Panc1 (cell line): ENCODE data around the gene PDZK1.

Experiments used
- POLR2AphosphoS5 ChIP-seq: IDR thresholded peaks from 2 replicates; pipeline ENCODE4 v1.6.1; 2012; ENCODE audit warnings: mild to moderate bottlenecking, low read depth, low read length, moderate library complexity
- REST ChIP-seq, 2 experiments: IDR thresholded peaks; 2 replicates each; pipeline ENCODE4 v1.6.1; 2011 to 2012; ENCODE audit warnings: low read depth in 2 of 2, control low read depth in 1 of 2, low read length in 1 of 2, mild to moderate bottlenecking in 1 of 2, moderate library complexity in 1 of 2; ENCODE audit not compliant: insufficient read depth in 1 of 2
- TCF7L2 ChIP-seq: IDR thresholded peaks from 2 replicates; pipeline ENCODE4 v1.6.1; 2011; ENCODE audit warnings: mild to moderate bottlenecking, low read depth, low read length, inconsistent platforms
- TF ChIP-seq, protein P1 (sequence below): fragments of 450-650 bp; IDR thresholded peaks from 2 replicates; pipeline ENCODE4 v1.5.1; 2017; ENCODE audit warnings: mild to moderate bottlenecking

- TF ChIP-seq POLR2AphosphoS5 (no peak), REST (IDR thresholded peaks at IDR 0.05; ENCODE audit: insufficient read depth in 1 of 2, low read depth in 2 of 2, low read length in 1 of 2) (no peak), TCF7L2 (no peak)
- TF ChIP-seq, protein P1, sequence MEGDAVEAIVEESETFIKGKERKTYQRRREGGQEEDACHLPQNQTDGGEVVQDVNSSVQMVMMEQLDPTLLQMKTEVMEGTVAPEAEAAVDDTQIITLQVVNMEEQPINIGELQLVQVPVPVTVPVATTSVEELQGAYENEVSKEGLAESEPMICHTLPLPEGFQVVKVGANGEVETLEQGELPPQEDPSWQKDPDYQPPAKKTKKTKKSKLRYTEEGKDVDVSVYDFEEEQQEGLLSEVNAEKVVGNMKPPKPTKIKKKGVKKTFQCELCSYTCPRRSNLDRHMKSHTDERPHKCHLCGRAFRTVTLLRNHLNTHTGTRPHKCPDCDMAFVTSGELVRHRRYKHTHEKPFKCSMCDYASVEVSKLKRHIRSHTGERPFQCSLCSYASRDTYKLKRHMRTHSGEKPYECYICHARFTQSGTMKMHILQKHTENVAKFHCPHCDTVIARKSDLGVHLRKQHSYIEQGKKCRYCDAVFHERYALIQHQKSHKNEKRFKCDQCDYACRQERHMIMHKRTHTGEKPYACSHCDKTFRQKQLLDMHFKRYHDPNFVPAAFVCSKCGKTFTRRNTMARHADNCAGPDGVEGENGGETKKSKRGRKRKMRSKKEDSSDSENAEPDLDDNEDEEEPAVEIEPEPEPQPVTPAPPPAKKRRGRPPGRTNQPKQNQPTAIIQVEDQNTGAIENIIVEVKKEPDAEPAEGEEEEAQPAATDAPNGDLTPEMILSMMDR = no peak
Observed at GRCh38 chr1:145707183-145707867, at the start of gene PDZK1.
